H1 (cell line): ENCODE data around the gene NEURL4. TPM values are rescaled to one million over a fixed set of nuclear protein-coding genes. Genes with fewer than 3 reads are reported as not detected.

ENCODE experiments used
- CTCF ChIA-PET: fragments of 300-600 bp; sonication (Branson Sonifier 250); formaldehyde crosslinking; loops from one replicate; lab custom pipeline; 2021; ENCODE audit not compliant: partially characterized antibody; lab: Charles Lee
- POLR2A ChIA-PET: fragments of 300-600 bp; sonication (Branson Sonifier 250); formaldehyde crosslinking; loops from one replicate; lab custom pipeline; 2021; ENCODE audit warnings: inconsistent platforms; ENCODE audit not compliant: partially characterized antibody; lab: Charles Lee
- DNase-seq, 2 experiments: peaks; one replicate each; pipeline versions ENCODE4 v3.0.0 to v3.0.0-alpha.2; 2010 to 2022; ENCODE audit warnings: low spot score in 2 of 2, low read depth in 1 of 2, mixed read lengths in 1 of 2
- FAIRE-seq: peaks from 2 replicates; lab custom pipeline; 2011; peaks lifted over from hg19 to GRCh38; lab: Jason Lieb, UNC
- H2AFZ ChIP-seq: 2 replicates; pipeline ENCODE4 v1.8.1; 2012; ENCODE audit warnings: low read length, inconsistent platforms
- H2AK5ac ChIP-seq: 2 replicates; pipeline ENCODE4 v1.6.1; 2013; ENCODE audit warnings: low read depth, low read length
- H2BK120ac ChIP-seq: replicated peaks from 2 replicates; pipeline ENCODE3; 2013; ENCODE audit warnings: low read depth, low read length, inconsistent platforms
- H2BK12ac ChIP-seq: 2 replicates; pipeline ENCODE4 v1.6.1; 2013; ENCODE audit warnings: low read depth, low read length
- H2BK15ac ChIP-seq: 2 replicates; pipeline ENCODE4 v1.6.1; 2013; ENCODE audit warnings: low read length
- H2BK20ac ChIP-seq: 2 replicates; pipeline ENCODE4 v1.6.1; 2013; ENCODE audit warnings: low read length
- H2BK5ac ChIP-seq: 2 replicates; pipeline ENCODE4 v1.6.1; 2013; ENCODE audit warnings: low read depth, low read length
- H3K14ac ChIP-seq: 2 replicates; pipeline ENCODE4 v1.6.1; 2013; ENCODE audit warnings: inconsistent platforms; ENCODE audit not compliant: insufficient read length
- H3K18ac ChIP-seq: 2 replicates; pipeline ENCODE4 v1.6.1; 2013; ENCODE audit warnings: low read length; ENCODE audit errors: extremely low read depth
- H3K23ac ChIP-seq: 2 replicates; pipeline ENCODE4 v1.6.1; 2013; ENCODE audit warnings: inconsistent platforms; ENCODE audit not compliant: insufficient read length
- H3K23me2 ChIP-seq: 2 replicates; pipeline ENCODE4 v1.6.1; 2013; ENCODE audit warnings: low read depth, low read length
- H3K27ac ChIP-seq: 2 replicates; pipeline ENCODE4 v1.6.1; 2011; ENCODE audit warnings: low read depth, low read length, inconsistent platforms
- H3K27me3 ChIP-seq, 4 experiments: replicated peaks in 1 of 4; 1 replicate in 1 of 4; 2 replicates in 3 of 4; pipeline versions ENCODE4 v1.6.1 to v1.8.1; 2011 to 2013; ENCODE audit warnings: low read length in 3 of 4, mild to moderate bottlenecking in 3 of 4, inconsistent platforms in 2 of 4, mixed read lengths in 2 of 4, moderate library complexity in 1 of 4; ENCODE audit not compliant: control insufficient read depth in 3 of 4, insufficient read depth in 3 of 4; ENCODE audit errors: extremely low read depth in 1 of 4
- H3K36me3 ChIP-seq, 4 experiments: 2 replicates each; pipeline versions ENCODE4 v1.6.1 to v1.8.1; 2011 to 2013; ENCODE audit warnings: mild to moderate bottlenecking in 4 of 4, low read length in 3 of 4, moderate library complexity in 2 of 4, control low read depth in 1 of 4, inconsistent platforms in 1 of 4; ENCODE audit not compliant: insufficient read depth in 4 of 4, control insufficient read depth in 2 of 4
- H3K4ac ChIP-seq: replicated peaks from 2 replicates; pipeline ENCODE3; 2013; ENCODE audit warnings: low read length, low read depth, mixed read lengths, inconsistent platforms; ENCODE audit not compliant: insufficient read length
- H3K4me1 ChIP-seq, 4 experiments: replicated peaks in 1 of 4; 1 replicate in 1 of 4; 2 replicates in 3 of 4; pipeline versions ENCODE4 v1.6.1 to v1.8.1; 2011 to 2013; ENCODE audit warnings: low read length in 3 of 4, inconsistent platforms in 2 of 4, mixed read lengths in 1 of 4; ENCODE audit not compliant: insufficient read depth in 4 of 4, control insufficient read depth in 3 of 4
- H3K4me2 ChIP-seq, 2 experiments: 2 replicates each; pipeline versions ENCODE4 v1.6.1 to v1.8.1; 2011 to 2013; ENCODE audit warnings: low read depth in 2 of 2, low read length in 2 of 2, control low read depth in 1 of 2, inconsistent platforms in 1 of 2, mild to moderate bottlenecking in 1 of 2; ENCODE audit not compliant: insufficient read depth in 1 of 2
- H3K4me3 ChIP-seq, 4 experiments: fragments of 200-600, 300-600 bp in 1 of 4; sonication (generic), shearing (Covaris generic), sonication (Bioruptor Twin) in 1 of 4; 2 replicates each; pipeline versions ENCODE4 v1.5.1 to v1.8.1; 2011 to 2016; ENCODE audit warnings: low read length in 4 of 4, low read depth in 3 of 4, control low read depth in 2 of 4, inconsistent platforms in 2 of 4, mild to moderate bottlenecking in 2 of 4, mixed read lengths in 1 of 4, moderate library complexity in 1 of 4; ENCODE audit not compliant: insufficient read depth in 2 of 4; ENCODE audit errors: extremely low read depth in 1 of 4
- H3K56ac ChIP-seq: replicated peaks from 2 replicates; pipeline ENCODE3; 2013; ENCODE audit warnings: low read depth, mild to moderate bottlenecking, mixed read lengths, low read length, inconsistent platforms; ENCODE audit not compliant: insufficient read length
- H3K79me1 ChIP-seq: 2 replicates; pipeline ENCODE4 v1.6.1; 2013; ENCODE audit warnings: low read depth, low read length, control low read depth
- H3K79me2 ChIP-seq, 2 experiments: 2 replicates each; pipeline versions ENCODE4 v1.6.1 to v1.8.1; 2012 to 2013; ENCODE audit warnings: low read length in 2 of 2, mild to moderate bottlenecking in 2 of 2, inconsistent platforms in 1 of 2; ENCODE audit not compliant: insufficient read depth in 2 of 2, control insufficient read depth in 1 of 2
- H3K9ac ChIP-seq, 4 experiments: replicated peaks in 1 of 4; 1 replicate in 1 of 4; 2 replicates in 3 of 4; pipeline versions ENCODE4 v1.6.1 to v1.8.1; 2011 to 2013; ENCODE audit warnings: low read depth in 3 of 4, low read length in 3 of 4, control low read depth in 2 of 4, mild to moderate bottlenecking in 2 of 4, moderate library complexity in 2 of 4, inconsistent platforms in 1 of 4; ENCODE audit errors: extremely low read depth in 1 of 4
- H3K9me3 ChIP-seq, 2 experiments: 2 replicates each; pipeline versions ENCODE4 v1.6.1 to v1.8.1; 2012 to 2013; ENCODE audit warnings: mild to moderate bottlenecking in 2 of 2, moderate library complexity in 2 of 2, control low read depth in 1 of 2, inconsistent platforms in 1 of 2, low read depth in 1 of 2, low read length in 1 of 2, mixed read lengths in 1 of 2; ENCODE audit not compliant: insufficient read depth in 2 of 2
- H4K20me1 ChIP-seq, 2 experiments: replicated peaks in 1 of 2; 2 replicates each; pipeline versions ENCODE3 to v1.8.1; 2011 to 2013; ENCODE audit warnings: inconsistent platforms in 2 of 2, low read length in 2 of 2, mild to moderate bottlenecking in 1 of 2; ENCODE audit not compliant: insufficient read depth in 2 of 2, control insufficient read depth in 1 of 2
- H4K5ac ChIP-seq: 2 replicates; pipeline ENCODE4 v1.6.1; 2013; ENCODE audit warnings: low read length, low read depth, mixed read lengths, inconsistent platforms; ENCODE audit not compliant: insufficient read length
- H4K8ac ChIP-seq: 2 replicates; pipeline ENCODE4 v1.8.0; 2013; ENCODE audit warnings: mild to moderate bottlenecking, moderate library complexity, low read length, inconsistent platforms; ENCODE audit not compliant: insufficient read depth; ENCODE audit errors: extremely low read depth
- H4K91ac ChIP-seq: replicated peaks from 2 replicates; pipeline ENCODE3; 2013; ENCODE audit warnings: low read length, mixed read lengths, inconsistent platforms; ENCODE audit not compliant: insufficient read length
- ATF3 ChIP-seq: IDR thresholded peaks from 2 replicates; pipeline ENCODE4 v1.6.1; 2011; ENCODE audit warnings: low read depth, mild to moderate bottlenecking, low read length; ENCODE audit not compliant: insufficient read depth
- BRCA1 ChIP-seq: IDR thresholded peaks from 2 replicates; pipeline ENCODE4 v1.6.1; 2012; ENCODE audit warnings: low read depth, low read length, improper control_type of control experiment
- CEBPB ChIP-seq: IDR thresholded peaks from 2 replicates; pipeline ENCODE4 v1.6.1; 2012; ENCODE audit warnings: low read depth, low read length
- FOSL1 ChIP-seq: IDR thresholded peaks from 2 replicates; pipeline ENCODE4 v1.6.1; 2011; ENCODE audit warnings: mild to moderate bottlenecking, low read depth, low read length, moderate library complexity; ENCODE audit not compliant: insufficient read depth
- NANOG ChIP-seq: IDR thresholded peaks from 2 replicates; pipeline ENCODE4 v1.6.1; 2011; ENCODE audit warnings: low read length, low read depth, mild to moderate bottlenecking, inconsistent platforms; ENCODE audit not compliant: insufficient read depth, poor library complexity, severe bottlenecking
- POLR2A ChIP-seq, 2 experiments: IDR thresholded peaks; 1 replicate in 1 of 2; 2 replicates in 1 of 2; pipeline ENCODE4 v1.6.1; 2011; ENCODE audit warnings: low read depth in 2 of 2, low read length in 2 of 2, mild to moderate bottlenecking in 2 of 2; ENCODE audit errors: control extremely low read depth in 1 of 2
- SAP30 ChIP-seq: fragments of 300-600 bp; sonication (generic); IDR thresholded peaks from 2 replicates; pipeline ENCODE4 v1.7.1; 2012; ENCODE audit warnings: low read length, moderate library complexity, mild to moderate bottlenecking, inconsistent platforms; ENCODE audit not compliant: insufficient read depth, insufficient replicate concordance
- SP1 ChIP-seq: IDR thresholded peaks from 2 replicates; pipeline ENCODE4 v1.6.1; 2011; ENCODE audit warnings: low read depth, low read length
- SUZ12 ChIP-seq: fragments of 200-600 bp; sonication (generic); IDR thresholded peaks from 2 replicates; pipeline ENCODE4 v1.6.1; 2012; ENCODE audit warnings: mild to moderate bottlenecking, inconsistent platforms, low read length, moderate library complexity, mixed read lengths
- TAF1 ChIP-seq: IDR thresholded peaks from 2 replicates; pipeline ENCODE4 v1.6.1; 2011; ENCODE audit warnings: mild to moderate bottlenecking, low read depth, low read length
- TAF7 ChIP-seq: optimal IDR thresholded peaks from 2 replicates; pipeline ENCODE3; 2011; ENCODE audit warnings: low read depth, mild to moderate bottlenecking, inconsistent platforms, low read length, moderate library complexity, borderline replicate concordance
- ZNF274 ChIP-seq: IDR thresholded peaks from 2 replicates; pipeline ENCODE4 v1.7.0; 2012; ENCODE audit warnings: low read length, borderline replicate concordance; ENCODE audit errors: extremely low read depth
- WGBS, 2 experiments: shearing (Covaris generic) in 1 of 2; methylation state at CpG; one replicate each; pipeline versions ENCODE4 v1.1.6 to v1.1.7; 2013 to 2015; ENCODE audit warnings: low lambda C conversion rate in 2 of 2, mixed read lengths in 2 of 2, inconsistent platforms in 1 of 2, low coverage in 1 of 2, missing lambda C conversion rate in 1 of 2; ENCODE audit not compliant: insufficient replicate concordance in 2 of 2, insufficient coverage in 1 of 2, insufficient read length in 1 of 2; ENCODE audit errors: extremely low coverage in 1 of 2, missing lambda C conversion rate in 1 of 2; 5-methylcytosine and 5-hydroxymethylcytosine counted together
- polyA plus RNA-seq, 7 experiments: library from polyadenylated mRNA; depleted of rRNA in 3 of 7; stranded (reverse) in 5 of 7; unstranded in 2 of 7; fragments of >200 nt in 5 of 7; fragments of 200-250 nt in 2 of 7; gene quantifications; 1 replicate in 5 of 7; 2 replicates in 1 of 7; 4 replicates in 1 of 7; pipeline versions ENCODE4 v1.2.1 to v1.2.3, GENCODE V29; 2011 to 2013; ENCODE audit warnings: missing spikeins in 2 of 7, mixed read lengths in 2 of 7
- total RNA-seq: library from RNA; stranded (reverse); fragmentation: NEBNext Ultra II Directional; extraction: Animal tissue kit (Norgen Biotek cat#: 25700); gene quantifications from 2 replicates; pipeline ENCODE4 v1.2.1, GENCODE V29; 2021

NEURL4 gene
- total and polyA plus RNA-seq, 2 of the 8 experiments (the other 6 are each of a cell fraction or from before 2014, with no cell fraction given) = 29.6 to 46.8 TPM

GRCh38 chr17:7363311-7363710, 34.2 kb upstream of the NEURL4 start:
- Histone ChIP-seq H3K23ac (no peak overlapping the region), H3K23me2 (no peaks in the 10 kb centered on the region), H2AK5ac (no peak overlapping the region), H2BK20ac (no peak overlapping the region), H3K9me3 (no peaks in the 10 kb centered on the region), H2BK15ac (no peak overlapping the region), H4K8ac (no peak overlapping the region), H3K27ac (no peak overlapping the region), H2BK120ac (no peak overlapping the region), H3K4me3 (no peak overlapping the region), H3K4me1 (peaks cover 0 to 9% (median 3%) of the 10 kb centered on the region in 4 experiments; a peak in 4 of 7 replicates), H3K14ac (no peak overlapping the region), H3K4ac (no peak overlapping the region), H3K36me3 (no peaks in the 10 kb centered on the region), H2BK5ac (no peak overlapping the region), H3K79me2 (no peaks in the 10 kb centered on the region), H3K56ac (no peak overlapping the region), H3K4me2 (no peak overlapping the region), H2AFZ (no peak overlapping the region), H4K5ac (no peak overlapping the region), H3K79me1 (no peaks in the 10 kb centered on the region), H3K18ac (no peak overlapping the region; the same call in 1 of the 2 replicates), H2BK12ac (no peak overlapping the region), H3K27me3 (no peaks in the 10 kb centered on the region), H3K9ac (no peak overlapping the region), H4K91ac (no peak overlapping the region), H4K20me1 (no peaks in the 10 kb centered on the region)
- FAIRE-seq = no peak
- CTCF ChIA-PET = interaction anchor here (0.7 to 2.0 kb wide), 4 partner anchors 10 to 197 kb away, joined by 4 to 7 read pairs (median 4); partner anchors contain the start of genes NEURL4 and PLSCR3
- no peak for DNase-seq
- POLR2A ChIA-PET = interaction anchor here (0.7 to 1.5 kb wide), 3 partner anchors 13 to 121 kb away, joined by 3 to 4 read pairs (median 3); partner anchors contain the start of gene POLR2A
- WGBS, 2 experiments = 96% methylated on average over 6 of the region's 6 CpGs; no CpG with 5 or more reads in 1 of the 2 experiments
- TF ChIP-seq SP1 (no peak), NANOG (no peak), FOSL1 (no peak), SAP30 (no peak), POLR2A (IDR thresholded peaks at IDR 0.05; ENCODE audit: control extremely low read depth in 1 of 2, low read depth in 2 of 2, low read length in 2 of 2) (no peak), CEBPB (no peak), BRCA1 (no peak), TAF7 (no peak), TAF1 (no peak), ATF3 (no peak), SUZ12 (no peak), ZNF274 (no peak)
